GM12873 (cell line): ENCODE data around the gene C7orf57.

ENCODE experiments used
- CTCF ChIP-seq: IDR thresholded peaks from 2 replicates; pipeline ENCODE4 v1.5.1; 2012; ENCODE audit warnings: low read depth, mild to moderate bottlenecking, moderate library complexity, low read length, control low read depth; ENCODE audit not compliant: insufficient read depth; ENCODE audit errors: missing control alignments

C7orf57 gene

GRCh38 chr7:48067475-48067874 lies 32.1 kb downstream of the C7orf57 start:
- TF ChIP-seq CTCF: no peak

- TF ChIP-seq CTCF: no peak
Observed at GRCh38 chr7:48074204-48074654, 38.9 kb downstream of the C7orf57 start.

- TF ChIP-seq CTCF: no peak
Observed at GRCh38 chr7:48077423-48077822, 42.1 kb downstream of the C7orf57 start.

DNA sequence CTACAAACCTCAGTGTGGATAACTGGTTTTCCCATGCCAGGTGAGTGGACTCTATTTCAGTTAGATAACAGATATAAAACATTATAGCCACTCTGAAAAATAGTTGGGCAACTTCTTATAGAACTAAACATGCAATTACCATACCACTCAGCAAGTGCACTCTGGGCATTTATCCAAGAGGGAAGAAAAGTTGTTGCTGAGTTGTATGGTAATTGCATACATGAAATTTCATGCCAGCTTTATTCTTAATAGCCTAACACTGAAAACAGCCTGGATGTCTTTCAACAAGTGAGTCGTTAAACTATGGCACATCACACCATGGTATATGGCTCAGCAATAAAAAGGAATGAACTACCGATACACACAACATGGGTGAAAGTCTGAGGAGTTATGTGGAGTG lies 43.1 kb downstream of the C7orf57 start:
- no peak for TF ChIP-seq CTCF

GRCh38 chr7:48083114-48083830 lies 47.9 kb downstream of the C7orf57 start:
- TF ChIP-seq CTCF: no peak

DNA sequence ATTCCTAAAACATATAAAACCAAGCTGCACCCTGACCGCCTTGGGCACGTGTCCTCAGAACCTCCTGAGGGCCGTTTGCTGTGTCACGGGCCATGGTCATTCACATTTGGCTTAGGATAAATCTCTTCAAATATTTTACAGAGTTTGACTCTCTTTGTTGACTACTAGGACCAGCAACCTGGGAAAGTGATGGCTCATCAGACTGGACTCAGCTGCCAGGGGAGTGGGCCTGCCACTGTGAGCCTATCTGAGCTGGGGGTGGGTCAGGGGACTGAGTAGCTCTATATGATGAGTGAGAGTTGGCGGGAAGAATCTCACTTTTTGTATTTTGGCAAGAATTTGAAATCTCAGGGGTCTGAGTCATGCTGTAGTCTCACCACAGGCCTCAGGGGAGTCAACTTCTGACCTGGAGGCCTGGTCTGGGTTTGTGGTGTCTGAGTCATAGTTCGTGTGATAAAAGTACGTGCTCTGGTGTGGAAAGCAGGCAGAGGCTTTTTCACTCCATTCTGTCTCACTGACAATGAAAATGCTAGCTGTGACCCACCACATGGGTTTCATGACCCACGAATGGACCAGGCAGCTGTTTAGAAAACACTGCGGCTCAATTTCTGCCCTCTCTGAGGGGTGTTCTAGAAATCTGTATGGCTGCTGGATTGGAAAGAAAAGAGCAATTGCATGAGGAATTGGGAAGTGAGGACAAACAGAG lies 49.5 kb downstream of the C7orf57 start:
- TF ChIP-seq CTCF: no peak

GRCh38 chr7:48085433-48085791 lies 50.1 kb downstream of the C7orf57 start:
- no peak for TF ChIP-seq CTCF
